HL-60 (cell line): Measurements from ENCODE around the gene EDARADD.

Source experiments
- DNase-seq, 2 experiments: peaks; one replicate each; pipeline ENCODE4 v3.0.0-alpha.2; 2010 to 2020; ENCODE audit warnings: low read depth in 1 of 2, low spot score in 1 of 2
- H3K27ac ChIP-seq: fragments of 250-450 bp; sonication (Bioruptor Pico); replicated peaks from 2 replicates; pipeline ENCODE4 v1.5.1; 2020; ENCODE audit warnings: mild to moderate bottlenecking, moderate library complexity
- H3K27me3 ChIP-seq: fragments of 250-450 bp; sonication (Bioruptor Pico); 2 replicates; pipeline ENCODE4 v1.5.1; 2021; ENCODE audit warnings: mild to moderate bottlenecking, moderate library complexity; ENCODE audit not compliant: insufficient read depth, poor library complexity, severe bottlenecking
- H3K4me3 ChIP-seq: replicated peaks from 2 replicates; pipeline ENCODE4 v1.5.1; 2011; ENCODE audit warnings: mild to moderate bottlenecking, control low read depth, low read length; ENCODE audit not compliant: insufficient read depth
- CTCF ChIP-seq: IDR thresholded peaks from one replicate; pipeline ENCODE4 v1.5.1; 2011; ENCODE audit warnings: low read length, control low read depth, inconsistent platforms; ENCODE audit not compliant: insufficient read depth
- GABPA ChIP-seq: IDR thresholded peaks from 2 replicates; pipeline ENCODE4 v1.6.1; 2012; ENCODE audit warnings: low read depth
- POLR2AphosphoS5 ChIP-seq: IDR thresholded peaks from 2 replicates; pipeline ENCODE4 v1.6.1; 2012; ENCODE audit warnings: low read depth
- SPI1 ChIP-seq: IDR thresholded peaks from 2 replicates; pipeline ENCODE4 v1.6.1; 2012; ENCODE audit warnings: low read depth, mild to moderate bottlenecking, borderline replicate concordance
- TF ChIP-seq, protein P1 (sequence below): IDR thresholded peaks from 2 replicates; pipeline ENCODE4 v1.6.1; 2012; ENCODE audit warnings: low read depth; ENCODE audit not compliant: insufficient replicate concordance

The EDARADD gene

DNA sequence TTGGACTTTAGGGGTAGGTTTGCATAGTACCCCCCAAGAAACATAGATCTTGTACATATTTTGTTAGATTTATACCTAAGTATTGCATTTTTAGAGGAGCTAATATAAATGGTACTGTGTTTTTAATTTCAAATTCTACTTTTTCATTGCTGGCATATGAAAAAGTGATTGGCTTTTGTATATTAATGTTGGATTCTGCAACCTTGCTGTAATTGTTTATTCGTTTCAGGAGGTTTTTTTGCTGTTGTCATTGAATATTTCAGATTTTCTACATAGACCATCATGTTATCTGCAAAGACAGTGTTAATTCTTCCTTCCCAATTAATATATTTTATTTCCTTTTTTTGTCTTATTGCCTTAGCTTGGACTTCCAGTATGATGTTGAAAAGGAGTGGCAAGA lies 23.0 kb upstream of the EDARADD start:
- no peak overlapping the region for H3K27ac ChIP-seq
- H3K4me3 ChIP-seq: no peak overlapping the region
- no peak for TF ChIP-seq SPI1
- TF ChIP-seq CTCF: no peak
- no peak for TF ChIP-seq POLR2AphosphoS5
- TF ChIP-seq, protein P1, sequence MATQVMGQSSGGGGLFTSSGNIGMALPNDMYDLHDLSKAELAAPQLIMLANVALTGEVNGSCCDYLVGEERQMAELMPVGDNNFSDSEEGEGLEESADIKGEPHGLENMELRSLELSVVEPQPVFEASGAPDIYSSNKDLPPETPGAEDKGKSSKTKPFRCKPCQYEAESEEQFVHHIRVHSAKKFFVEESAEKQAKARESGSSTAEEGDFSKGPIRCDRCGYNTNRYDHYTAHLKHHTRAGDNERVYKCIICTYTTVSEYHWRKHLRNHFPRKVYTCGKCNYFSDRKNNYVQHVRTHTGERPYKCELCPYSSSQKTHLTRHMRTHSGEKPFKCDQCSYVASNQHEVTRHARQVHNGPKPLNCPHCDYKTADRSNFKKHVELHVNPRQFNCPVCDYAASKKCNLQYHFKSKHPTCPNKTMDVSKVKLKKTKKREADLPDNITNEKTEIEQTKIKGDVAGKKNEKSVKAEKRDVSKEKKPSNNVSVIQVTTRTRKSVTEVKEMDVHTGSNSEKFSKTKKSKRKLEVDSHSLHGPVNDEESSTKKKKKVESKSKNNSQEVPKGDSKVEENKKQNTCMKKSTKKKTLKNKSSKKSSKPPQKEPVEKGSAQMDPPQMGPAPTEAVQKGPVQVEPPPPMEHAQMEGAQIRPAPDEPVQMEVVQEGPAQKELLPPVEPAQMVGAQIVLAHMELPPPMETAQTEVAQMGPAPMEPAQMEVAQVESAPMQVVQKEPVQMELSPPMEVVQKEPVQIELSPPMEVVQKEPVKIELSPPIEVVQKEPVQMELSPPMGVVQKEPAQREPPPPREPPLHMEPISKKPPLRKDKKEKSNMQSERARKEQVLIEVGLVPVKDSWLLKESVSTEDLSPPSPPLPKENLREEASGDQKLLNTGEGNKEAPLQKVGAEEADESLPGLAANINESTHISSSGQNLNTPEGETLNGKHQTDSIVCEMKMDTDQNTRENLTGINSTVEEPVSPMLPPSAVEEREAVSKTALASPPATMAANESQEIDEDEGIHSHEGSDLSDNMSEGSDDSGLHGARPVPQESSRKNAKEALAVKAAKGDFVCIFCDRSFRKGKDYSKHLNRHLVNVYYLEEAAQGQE: no peak
- no peak for TF ChIP-seq GABPA
- no peak for DNase-seq
- H3K27me3 ChIP-seq: no peaks in the 10 kb centered on the region

DNA sequence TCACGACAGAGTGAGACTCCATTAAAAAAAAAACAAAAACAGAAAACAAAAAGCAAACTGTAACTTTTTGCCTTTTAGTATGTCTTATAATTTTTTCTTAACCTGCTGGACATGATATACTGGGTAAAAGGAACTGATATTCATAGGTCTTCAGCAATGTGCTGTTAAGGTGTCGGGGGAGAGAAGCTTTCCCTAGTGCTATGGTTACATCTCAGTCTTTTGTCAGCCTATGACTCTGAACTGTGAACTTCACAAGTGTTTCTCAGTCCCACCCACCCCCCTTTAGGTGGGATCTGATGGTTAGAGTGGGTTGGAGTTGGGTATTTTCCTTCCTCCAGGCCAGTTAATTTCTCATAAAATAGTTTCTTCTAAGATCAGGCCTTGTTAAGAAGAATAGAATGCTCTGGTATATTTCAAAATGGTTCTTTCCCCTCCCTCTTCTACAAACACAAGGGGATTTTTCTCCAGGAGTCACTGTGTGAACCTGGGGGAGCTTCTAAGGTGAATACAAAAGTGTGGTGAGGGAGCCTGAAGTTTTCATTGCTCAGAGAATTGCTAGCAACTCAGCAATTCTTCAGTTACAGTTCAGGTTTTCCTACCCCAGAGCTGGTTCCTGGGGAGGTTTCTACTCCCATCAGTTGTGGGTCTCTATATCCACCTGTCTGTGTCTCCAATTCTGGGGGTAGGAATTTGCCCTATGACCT lies 16.1 kb upstream of the EDARADD start:
- H3K4me3 ChIP-seq: no peak overlapping the region
- no peak for TF ChIP-seq SPI1
- TF ChIP-seq POLR2AphosphoS5: no peak
- no peak for TF ChIP-seq GABPA
- TF ChIP-seq, protein P1: no peak
- no peak for TF ChIP-seq CTCF
- no peak for DNase-seq
- no peak overlapping the region for H3K27ac ChIP-seq
- no peaks in the 10 kb centered on the region for H3K27me3 ChIP-seq

DNA sequence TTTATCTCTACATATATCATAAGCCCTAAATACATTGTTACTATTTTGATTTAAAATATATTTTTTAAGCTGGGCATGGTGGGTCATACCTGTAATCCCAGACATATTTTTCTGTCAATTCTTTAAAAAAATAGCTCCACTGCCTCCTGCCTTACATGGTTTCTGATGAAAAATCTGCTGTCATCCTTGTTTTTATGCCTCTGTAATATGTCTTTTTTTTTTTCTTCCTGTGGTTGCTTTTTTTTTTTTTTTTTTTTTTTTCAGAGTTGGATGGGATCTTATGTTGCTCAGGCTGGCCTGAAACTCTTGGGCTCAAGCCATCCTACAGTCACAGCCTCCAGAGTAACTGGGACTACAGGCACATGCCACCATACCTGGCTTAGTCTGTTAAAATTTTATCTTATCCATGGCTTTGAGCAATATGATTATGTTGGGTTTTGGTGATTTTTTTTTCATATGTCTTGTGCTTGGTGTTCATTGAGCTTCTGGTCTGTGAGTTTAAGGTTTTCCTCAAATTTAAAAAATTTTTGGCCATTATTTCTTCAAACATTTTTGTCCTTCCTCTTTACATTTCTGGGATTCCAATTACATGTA lies 12.4 kb upstream of the EDARADD start:
- H3K27me3 ChIP-seq: no peaks in the 10 kb centered on the region
- TF ChIP-seq POLR2AphosphoS5 (no peak), CTCF (no peak), SPI1 (no peak), GABPA (no peak)
- TF ChIP-seq, protein P1: no peak
- no peak for DNase-seq
- H3K27ac ChIP-seq: no peak overlapping the region
- no peak overlapping the region for H3K4me3 ChIP-seq
